HG03159 (cell line): ENCODE results near the gene NUP210.

Experiments
- ATAC-seq: cut with Tn5 transposase; IDR thresholded peaks from one replicate; pipeline ENCODE4 v1.9.1; 2021; ENCODE audit warnings: mild to moderate bottlenecking, moderate library complexity; ENCODE audit not compliant: unreplicated experiment

NUP210 gene

DNA sequence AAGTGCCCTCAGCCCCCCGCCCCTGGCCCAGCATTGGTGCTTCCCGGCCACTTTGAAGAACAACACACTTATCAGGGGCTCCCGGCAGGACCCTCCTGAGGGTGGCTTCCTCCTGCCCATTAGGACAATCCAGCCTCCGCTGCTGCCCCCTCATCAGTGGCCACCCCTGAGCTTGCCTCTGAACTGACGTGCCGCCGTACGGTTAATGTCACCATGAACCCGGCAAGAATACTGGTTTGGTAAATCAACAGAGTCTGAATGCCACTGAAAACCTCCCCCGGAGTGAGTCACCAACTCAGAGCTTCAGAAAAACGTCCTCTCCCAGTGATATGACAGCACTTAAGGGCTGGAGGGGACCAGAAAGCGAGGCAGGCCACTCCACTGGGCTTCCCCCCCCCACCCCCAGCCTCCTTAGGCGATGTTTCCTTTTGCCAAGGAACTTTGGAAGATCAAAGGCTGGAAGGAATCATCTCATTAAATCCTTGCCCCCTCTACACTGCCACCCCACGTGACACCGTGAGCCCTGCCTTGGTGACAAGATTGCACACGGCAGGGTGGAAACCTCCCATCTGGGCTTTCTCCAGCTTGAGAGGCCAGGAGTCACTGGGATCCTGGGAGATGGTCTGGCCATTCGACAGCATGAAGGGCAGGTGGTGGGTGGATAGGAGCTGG is 142.1 kb downstream of the NUP210 start:
- no peak for ATAC-seq

DNA sequence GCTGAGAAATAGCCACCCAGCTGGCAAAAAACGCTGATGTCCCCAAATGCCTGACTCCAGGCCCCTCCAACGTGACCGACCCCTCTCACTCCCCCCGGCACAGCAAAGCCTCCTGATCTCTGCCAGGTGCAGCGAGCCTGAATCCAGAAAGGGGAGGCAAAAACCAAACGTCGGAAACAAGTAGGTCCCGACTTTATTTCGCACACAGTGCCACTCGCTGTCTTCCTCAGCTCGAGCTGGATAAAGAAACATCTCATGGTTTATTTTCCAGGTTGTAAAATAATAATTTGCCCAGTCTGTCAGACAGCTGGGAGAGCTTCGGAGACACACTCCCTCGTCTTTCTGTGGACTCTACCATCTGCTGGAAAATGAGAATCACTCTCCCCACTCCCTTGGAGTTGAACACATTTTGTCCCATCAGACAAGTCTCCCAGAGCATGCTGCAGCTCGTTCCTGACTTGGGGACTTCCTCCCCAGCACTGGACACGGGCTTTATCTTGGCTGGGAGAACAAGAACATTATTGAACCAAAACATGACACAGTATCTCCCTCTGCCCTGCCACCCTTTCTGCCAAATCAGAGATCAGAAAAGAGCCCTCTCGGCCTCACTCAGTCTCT is 142.8 kb downstream of the NUP210 start:
- no peak for ATAC-seq

DNA sequence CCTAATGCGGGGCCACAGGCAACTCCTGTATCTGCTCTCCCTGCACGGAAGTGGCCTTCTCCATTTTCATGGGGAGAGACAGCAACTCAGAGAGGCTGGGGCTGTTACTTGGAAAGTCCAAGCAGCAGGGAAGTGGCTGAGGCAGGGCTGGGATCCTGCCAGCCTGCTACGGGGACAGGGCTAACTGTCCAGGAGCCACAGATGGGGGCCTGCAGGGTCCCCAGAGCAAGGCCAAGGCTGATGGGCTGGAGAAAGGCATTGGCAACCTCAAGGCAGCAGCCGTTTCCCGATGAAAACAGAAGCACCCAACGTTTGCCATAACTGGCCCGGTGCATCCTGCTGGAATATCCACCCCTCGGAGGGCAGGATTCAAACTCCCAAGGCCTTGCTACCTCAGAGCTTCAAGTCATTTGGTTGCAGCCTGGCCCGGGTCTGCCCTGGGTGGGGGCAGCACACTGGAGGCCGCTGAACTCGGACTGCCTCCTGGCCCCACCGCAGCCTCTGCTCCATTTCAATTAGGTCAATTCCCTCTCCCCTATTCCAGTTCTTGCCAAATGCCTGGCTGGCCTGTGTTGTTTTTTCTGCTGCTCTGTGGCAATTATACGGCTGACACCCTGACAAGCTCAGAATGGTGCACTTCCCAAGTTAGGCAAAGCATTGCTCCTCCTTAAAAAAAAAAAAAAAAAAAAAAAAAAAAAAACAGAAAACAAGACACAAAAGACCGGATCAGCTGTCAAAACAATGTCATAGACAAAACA is 143.5 kb downstream of the NUP210 start:
- no peak for ATAC-seq

DNA sequence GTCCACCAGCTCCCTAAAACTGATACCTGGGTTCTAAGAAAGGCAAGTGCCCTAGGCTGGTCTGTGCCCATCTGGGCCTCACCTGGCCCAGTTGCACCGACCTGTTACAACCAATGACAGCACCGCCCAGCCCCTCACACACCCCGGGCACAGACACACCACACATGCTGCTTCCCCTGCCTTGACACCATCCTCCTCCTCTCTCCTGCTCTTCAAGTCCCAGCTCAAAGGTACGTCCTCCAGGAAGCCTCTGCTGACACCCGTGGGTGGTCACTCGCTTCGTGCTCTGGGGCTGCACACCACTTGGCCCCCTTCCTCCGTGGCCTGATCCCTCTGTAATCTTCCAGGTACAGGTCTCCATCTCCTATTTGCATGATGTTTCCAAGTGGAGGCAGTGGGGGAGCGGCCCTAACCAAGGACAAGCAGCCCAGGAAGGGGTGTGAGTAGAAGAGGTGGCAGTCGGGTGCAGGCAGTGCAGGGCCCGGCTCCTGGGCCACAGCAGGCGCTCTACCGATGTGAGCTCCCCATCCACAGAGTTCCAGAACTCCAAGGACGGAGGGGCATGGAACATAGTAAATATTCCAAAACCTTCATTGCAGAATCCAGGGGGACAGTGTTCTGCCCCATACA is 144.6 kb downstream of the NUP210 start:
- ATAC-seq = no peak

DNA sequence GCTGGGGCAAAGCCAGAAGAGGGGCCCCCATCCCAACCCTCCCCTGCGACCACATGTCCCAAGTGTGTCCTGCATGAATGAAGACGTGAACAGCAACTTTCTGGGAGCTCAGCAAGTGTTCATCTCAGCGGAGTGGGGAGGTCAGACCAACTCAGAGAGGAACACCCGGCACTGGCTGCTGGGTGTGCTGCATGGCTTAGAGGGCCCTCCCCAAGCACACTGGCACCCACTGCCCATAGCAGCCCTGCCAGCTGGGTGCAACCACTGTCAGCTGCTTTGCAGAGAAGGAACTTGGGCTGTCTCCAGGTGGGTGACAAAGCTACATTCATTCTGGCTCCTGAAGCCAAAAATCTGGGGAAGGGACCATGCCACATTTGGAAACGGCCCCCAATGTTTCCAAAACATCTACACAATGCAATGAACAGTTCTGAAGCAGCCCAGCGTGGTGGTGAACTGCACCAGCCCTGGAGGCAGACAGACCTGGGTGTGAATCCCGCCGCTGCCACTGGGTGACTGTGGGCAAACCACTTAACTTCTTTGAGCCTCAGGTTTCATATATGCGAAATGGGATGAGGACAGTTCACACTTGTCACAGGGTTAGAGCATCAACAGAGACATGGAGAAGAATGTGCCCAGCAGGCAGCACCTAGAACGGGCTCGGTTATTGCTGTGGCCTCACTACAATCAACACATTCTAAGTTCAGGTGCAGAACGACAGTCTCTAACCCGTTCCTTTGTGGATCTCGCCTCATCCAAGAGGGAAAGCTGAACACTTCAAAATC is 145.4 kb downstream of the NUP210 start:
- ATAC-seq = no peak

DNA sequence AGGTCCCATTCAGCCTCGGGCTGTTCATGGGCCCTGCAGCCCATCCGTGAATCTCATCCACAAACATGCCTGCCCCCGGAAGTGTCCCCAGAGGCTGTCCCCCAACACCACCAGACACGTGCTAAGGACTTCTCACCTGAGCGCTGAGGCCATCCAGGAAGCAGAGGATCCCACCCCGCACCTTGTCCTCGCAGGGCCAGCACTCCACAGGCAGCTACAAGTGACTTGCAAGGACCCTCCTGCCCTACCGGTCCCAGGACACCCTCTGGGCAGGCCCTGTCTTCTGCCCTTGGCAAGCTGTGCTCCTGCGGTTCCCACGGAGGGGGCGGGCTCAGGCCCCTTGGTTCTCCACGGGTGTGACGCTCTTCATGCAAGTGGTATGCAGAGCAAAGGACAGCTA is 146.0 kb downstream of the NUP210 start:
- ATAC-seq = no peak

DNA sequence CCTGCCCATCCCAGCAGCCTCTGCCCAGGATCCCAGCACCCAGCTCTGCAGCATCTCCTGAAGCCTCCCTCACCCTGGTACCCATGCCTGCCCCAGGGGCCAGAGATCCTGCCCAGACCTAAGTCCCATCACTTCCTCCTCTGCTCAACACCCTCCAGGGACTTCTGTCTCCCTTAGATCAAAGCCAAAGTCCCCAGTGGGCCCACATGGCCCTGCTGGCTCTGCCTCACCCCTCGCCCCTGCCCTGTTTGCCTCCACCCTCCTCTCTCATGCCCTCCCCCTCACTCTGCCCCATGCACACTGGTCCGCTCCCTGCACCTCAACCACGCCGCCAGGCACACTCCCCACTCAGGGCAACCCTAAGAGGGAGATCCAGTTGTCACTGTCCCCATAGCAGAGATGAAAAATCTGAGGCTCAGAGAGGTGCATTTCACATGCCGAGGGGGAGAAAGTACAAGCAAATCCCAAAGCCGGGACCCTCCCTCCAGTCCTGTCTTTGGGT is 146.5 kb downstream of the NUP210 start:
- no peak for ATAC-seq

DNA sequence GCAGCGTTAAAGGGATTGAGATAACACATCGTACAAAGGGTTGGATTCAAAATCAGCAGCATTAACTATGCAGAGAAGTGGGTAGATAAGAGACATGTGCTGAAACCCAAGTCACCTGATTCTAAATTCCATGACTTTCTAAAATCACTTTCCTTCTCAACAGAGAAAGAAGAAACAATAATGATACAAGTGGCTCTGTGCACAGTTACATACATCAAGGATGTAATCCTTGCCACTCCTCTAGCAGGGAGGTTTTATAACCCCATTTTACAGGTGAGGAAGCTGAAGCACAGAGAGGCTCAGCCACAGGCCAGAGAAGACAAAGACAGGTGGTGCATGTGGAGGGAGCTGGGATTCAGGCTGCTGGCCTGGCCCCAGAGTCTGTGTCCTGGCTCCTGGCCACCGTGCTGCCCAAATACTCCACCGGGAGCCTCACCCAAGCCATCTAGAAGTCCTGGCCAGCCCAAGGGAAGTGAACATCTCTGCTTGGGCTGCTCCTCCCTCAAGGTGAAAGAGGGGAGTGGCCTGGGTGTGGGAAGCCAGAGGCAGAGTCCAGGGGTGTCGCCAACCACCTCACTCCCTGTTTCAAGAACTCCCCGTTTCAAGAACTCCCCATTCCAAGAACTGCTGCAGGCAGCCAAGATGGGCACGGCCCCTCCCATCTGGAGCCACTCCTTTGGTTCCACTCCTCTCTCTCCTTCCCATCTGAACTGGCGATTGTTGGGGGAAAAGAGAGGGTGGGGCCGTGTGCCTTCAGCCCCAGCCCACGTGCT is 147.1 kb downstream of the NUP210 start:
- no peak for ATAC-seq

DNA sequence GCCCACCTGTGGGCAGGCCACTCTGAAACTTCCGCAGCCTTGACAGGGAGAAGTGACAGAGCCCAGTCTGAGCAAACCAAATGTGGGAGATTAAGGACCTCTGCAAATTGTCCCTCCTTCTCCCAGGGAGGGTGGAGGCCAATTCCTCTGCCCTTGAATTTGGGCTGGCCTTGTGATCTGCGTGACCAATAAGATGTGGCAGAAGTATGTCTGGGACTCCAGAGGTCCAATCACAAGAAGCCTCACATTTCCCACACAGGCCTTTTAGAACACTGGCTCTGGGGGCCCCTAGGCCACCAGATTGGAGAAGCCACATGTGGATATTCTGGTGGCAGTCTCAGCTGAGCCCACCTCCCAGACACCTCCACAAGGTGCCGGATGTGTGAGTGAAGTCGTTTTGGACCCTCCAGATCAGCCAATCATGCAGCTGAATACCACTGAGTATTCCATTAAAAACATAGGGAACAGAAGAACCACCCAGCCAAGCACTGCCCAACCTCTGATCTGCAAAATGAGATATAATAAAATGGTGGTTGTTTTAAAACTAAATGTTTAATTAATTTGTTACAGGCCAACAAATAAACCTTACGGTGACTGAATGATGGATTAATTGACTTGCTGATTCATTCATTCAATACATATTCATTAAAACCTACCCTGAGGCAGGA is 150.3 kb downstream of the NUP210 start:
- no peak for ATAC-seq

DNA sequence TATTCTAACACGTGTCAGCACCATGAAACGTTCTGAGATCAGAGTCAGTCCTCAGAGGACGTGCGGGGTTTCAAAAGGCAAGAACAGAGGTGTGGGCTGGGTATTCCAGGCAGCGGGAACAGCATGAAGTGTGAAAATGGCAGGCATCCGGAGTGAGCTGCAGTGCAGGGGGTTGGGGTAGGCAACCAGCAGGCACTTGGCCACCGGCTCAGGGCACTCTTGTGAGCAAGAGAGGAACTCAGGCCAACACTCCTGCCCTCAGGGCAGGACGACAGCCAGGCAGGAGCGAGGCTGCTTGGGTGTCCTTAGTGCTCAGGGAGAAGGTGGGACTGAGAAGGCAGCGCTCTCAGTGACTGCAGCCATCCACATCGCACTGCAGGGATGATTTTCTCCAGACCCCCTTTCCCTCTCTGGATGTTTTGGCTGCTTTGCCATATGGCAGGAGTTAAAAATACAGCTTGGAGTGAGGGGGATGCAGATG is 151.1 kb downstream of the NUP210 start:
- ATAC-seq = no peak

DNA sequence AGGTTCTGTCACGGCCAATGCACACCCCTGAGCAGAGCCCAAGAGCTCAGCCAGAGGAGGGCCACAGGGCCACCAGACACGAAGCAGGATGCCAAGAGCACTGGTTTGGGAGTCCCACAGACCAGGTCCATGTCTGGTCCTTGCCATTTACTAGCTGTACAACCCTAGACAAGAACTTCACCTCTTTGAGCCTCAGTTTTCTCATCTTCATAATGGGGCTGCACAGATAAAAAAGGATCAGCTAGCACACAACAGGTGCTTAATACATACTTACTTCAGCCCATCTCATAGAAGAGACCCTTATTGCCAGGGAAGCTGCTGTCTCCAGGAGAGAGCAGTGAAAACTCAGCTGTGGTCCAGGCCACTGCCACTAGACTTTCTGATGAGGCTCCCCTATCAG is 152.0 kb downstream of the NUP210 start:
- ATAC-seq = no peak

DNA sequence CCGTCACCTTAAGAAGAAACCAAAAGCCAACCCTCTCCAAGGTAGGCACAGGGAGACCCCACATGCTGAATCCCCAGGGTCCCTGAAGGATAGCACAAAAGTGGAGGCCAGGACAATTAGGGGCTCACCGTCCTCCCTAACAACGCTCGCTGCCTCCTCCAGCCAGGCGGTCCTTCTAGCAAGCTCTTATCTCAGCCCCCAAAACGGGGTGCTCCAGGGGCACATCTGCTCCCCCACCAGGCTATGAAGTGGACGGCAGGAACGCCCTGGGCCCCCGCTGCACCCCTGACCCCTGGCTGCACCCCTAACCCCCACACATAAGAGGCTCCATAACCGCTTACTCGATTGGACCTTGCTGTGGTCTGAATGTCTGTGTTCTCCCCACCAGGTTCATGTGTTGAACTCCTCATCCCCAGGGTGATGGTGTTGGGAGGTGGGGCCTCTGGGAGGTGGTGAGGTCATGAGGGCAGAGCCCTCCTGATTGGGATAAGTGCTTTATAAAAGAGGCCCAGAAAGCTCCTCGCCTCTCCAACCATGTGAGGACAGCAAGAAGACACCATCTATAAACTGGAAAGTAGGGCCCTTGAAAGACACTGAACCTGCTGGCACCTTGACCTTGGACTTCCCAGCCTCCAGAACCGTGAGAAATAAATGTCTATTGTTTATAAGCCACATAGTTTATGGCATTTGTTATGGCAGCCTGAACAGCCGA is 153.3 kb downstream of the NUP210 start:
- ATAC-seq = no peak
